MG63 (cell line): ENCODE data around the gene CHST11. TPM values are rescaled to one million over a fixed set of nuclear protein-coding genes. Genes with fewer than 3 reads are reported as not detected.
"Not testable (repeated sequence)": the region's sequence is repeated elsewhere in the genome, so short reads cannot be mapped to it uniquely, and the experiment has no call there.

Experiments
- DNase-seq: peaks from one replicate; pipeline ENCODE4 v3.0.0-alpha.2; 2020
- H3K27me3 ChIP-seq: fragments of 250-450 bp; sonication (Bioruptor Pico); 2 replicates; pipeline ENCODE4 v1.5.1; 2020; ENCODE audit warnings: mild to moderate bottlenecking, moderate library complexity
- H3K36me3 ChIP-seq: fragments of 250-450 bp; sonication (Bioruptor Pico); 2 replicates; pipeline ENCODE4 v1.5.1; 2020; ENCODE audit warnings: mild to moderate bottlenecking, moderate library complexity
- H3K4me3 ChIP-seq: fragments of 250-450 bp; sonication (Bioruptor Pico); 2 replicates; pipeline ENCODE4 v1.5.1; 2020; ENCODE audit warnings: mild to moderate bottlenecking, moderate library complexity
- H3K9me3 ChIP-seq: fragments of 250-450 bp; sonication (Bioruptor Pico); 2 replicates; pipeline ENCODE4 v1.5.1; 2020; ENCODE audit warnings: mild to moderate bottlenecking, moderate library complexity
- total RNA-seq: library from RNA; depleted of rRNA; stranded (reverse); fragments of >200 nt; shearing (Covaris generic); gene quantifications from 2 replicates; pipeline ENCODE4 v1.2.3, GENCODE V29; 2014; ENCODE audit warnings: low replicate concordance

Gene CHST11
- total RNA-seq, 1 experiment from 2014 or later = 0.13 TPM

DNA sequence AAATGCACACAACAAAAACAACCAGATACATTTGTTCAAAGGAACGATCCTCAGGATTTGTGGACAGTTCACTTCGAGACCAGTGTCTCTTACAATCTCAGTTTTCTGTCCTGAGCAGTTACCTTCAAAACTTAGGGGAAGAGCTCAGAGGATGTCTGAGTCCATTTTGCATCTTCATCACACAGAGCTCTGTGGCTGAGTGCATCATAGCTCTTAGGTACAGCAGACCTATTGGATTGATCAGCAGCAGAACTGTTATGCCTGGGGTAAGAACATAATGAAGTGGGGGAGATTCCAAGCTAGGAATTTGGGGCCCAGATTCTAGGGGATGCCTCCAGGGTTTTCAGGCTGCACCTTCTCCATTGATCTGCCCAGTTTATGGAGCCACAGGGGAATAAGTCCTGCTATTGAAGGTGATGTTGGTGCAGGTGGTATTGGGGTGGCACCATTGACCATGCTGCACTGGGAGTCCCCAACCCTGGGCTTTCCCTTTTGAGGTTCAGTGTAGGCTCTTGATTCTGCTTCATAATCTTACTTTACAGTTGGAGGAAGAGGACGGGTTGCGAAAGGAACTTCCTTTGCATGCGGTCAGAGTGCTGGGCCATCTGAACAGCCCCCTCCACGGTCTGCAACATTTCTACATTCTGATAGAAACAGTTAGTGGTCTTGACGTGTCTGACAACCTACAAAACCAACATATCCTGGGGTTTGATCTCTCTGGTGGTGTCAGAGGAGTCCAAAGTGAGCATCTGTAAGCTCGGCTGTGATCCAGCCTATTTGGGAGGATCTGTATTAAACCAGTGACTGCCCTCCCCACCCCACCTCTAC lies 112.8 kb downstream of the CHST11 start:
- no peaks in the 10 kb centered on the region for H3K27me3 ChIP-seq
- no peaks in the 10 kb centered on the region for H3K9me3 ChIP-seq
- H3K36me3 ChIP-seq = no peaks in the 10 kb centered on the region
- DNase-seq = no peak
- no peak overlapping the region for H3K4me3 ChIP-seq

DNA sequence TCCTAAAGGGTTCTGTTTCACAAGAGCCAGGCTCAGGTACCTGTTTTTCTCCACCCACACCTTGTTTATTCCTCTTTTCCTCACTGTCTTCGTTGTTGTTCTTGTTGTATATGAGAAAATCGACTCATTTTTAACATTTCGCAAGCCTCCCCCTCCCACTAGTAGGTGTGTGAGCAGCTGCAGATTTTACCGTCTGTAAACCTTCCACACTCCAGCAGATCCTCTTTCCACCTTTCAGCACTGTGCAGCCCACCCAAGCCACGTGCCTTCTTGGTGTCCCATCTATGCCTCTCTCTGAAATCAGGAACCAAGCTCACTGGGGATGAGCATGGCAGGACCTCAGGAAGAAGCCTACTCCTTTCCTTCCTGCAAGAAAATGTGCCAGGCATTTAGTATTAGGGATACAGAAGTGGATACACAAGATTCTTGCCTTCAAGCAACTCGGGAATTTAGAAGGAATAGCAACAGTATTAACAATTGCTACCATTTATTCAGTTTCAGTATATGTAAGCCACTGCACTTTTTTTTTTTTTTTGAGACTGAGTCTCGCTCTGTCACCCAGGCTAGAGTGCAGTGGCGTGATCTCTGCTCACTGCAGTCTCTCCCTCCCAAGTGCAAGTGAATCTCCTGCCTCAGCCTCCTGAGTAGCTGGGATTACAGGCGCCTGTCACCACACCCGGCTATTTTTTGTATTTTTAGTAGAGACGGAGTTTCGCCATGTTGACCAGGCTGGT lies 113.6 kb downstream of the CHST11 start:
- H3K27me3 ChIP-seq = no peaks in the 10 kb centered on the region
- DNase-seq = no peak
- no peaks in the 10 kb centered on the region for H3K9me3 ChIP-seq
- H3K36me3 ChIP-seq = no peaks in the 10 kb centered on the region
- no peak overlapping the region for H3K4me3 ChIP-seq

DNA sequence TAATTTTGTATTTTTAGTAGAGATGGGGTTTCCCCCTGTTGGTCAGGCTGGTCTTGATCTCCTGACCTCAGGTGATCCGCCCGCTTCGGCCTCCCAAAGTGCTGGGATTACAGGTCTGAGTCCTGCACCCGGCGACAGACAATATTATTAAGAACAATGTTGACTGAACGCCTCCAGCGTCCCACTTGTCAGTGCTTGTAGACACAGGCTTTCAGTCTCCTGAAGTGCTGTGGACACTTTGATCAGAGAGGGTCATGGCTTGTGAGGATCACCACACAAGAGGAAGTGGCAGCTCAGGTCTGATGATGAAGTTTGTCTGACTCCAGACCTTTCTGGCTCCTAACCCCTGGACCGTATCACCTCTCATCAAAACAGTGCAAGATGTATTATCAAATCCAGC lies 114.6 kb downstream of the CHST11 start:
- Histone ChIP-seq H3K36me3 (no peaks in the 10 kb centered on the region), H3K27me3 (no peaks in the 10 kb centered on the region), H3K9me3 (no peaks in the 10 kb centered on the region), H3K4me3 (no peak overlapping the region)
- DNase-seq = no peak

DNA sequence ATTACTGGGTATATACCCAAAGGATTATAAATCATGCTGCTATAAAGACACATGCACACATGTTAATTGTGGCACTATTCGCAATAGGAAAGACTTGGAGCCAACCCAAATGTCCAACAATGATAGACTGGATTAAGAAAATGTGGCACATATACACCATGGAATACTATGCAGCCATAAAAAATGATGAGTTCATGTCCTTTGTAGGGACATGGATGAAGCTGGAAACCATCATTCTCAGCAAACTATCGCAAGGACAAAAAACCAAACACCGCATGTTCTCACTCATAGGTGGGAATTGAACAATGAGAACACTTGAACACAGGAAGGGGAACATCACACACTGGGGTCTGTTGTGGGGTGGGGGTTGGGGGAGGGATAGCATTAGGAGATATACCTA lies 117.6 kb downstream of the CHST11 start:
- not testable (repeated sequence) for H3K9me3 ChIP-seq, H3K4me3 ChIP-seq, DNase-seq, H3K27me3 ChIP-seq, H3K36me3 ChIP-seq

DNA sequence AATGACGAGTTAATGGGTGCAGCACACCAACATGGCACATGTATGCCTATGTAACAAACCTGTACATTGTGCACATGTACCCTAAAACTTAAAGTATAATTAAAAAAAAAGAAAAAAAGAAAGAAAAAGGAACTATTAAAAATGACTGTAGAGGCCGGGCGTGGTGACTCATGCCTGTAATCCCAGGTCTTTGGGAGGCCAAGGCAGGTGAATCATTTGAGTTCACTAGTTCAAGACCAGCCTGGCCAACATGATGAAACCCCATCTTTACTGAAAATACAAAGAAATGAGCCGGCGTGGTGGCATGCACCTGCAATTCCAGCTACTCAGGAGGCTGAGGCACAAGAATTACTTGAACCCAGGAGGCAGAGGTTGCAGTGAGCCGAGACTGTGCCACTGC lies 118.0 kb downstream of the CHST11 start:
- H3K27me3 ChIP-seq, H3K9me3 ChIP-seq, H3K36me3 ChIP-seq, H3K4me3 ChIP-seq: not testable (repeated sequence)
- peak; percentile 53 for DNase-seq

DNA sequence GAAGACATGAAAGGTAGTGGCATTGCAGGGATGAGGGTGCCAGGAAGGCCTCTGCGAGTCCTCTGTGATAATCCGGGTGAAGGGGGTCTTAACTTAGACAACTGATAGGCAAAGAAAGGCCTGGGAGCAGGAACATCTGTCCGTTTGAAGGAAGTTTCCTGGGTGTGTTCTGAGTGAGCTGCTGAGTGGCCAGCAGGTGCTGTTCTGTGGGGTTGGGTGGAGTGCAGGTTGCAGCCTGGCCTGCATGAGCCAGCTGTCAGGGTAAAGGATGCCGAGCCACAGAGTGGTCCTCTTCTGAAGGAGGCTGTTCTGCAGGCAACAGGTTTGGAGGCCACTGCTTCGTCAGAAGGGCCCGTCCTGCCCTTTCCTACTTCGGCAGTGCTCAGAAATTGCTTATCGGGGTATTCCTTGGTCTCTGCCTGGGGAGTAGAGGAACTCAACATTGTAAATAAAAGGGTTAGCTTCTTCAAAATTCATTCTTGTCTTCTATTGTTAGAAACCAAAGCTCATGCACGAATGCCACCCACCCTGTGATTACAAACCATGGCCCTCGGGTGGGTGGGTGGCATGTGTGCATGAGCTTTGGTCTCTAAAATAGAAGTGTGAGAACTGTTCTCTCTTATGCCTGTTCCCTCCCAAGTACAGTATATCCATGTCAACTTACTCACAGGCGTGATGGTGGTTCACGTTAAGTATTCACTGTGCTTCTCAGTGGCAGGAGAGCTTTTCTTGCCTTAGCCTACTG lies 118.9 kb downstream of the CHST11 start:
- no peak for DNase-seq
- no peaks in the 10 kb centered on the region for H3K27me3 ChIP-seq
- H3K36me3 ChIP-seq = no peaks in the 10 kb centered on the region
- H3K9me3 ChIP-seq = no peaks in the 10 kb centered on the region
- no peak overlapping the region for H3K4me3 ChIP-seq

DNA sequence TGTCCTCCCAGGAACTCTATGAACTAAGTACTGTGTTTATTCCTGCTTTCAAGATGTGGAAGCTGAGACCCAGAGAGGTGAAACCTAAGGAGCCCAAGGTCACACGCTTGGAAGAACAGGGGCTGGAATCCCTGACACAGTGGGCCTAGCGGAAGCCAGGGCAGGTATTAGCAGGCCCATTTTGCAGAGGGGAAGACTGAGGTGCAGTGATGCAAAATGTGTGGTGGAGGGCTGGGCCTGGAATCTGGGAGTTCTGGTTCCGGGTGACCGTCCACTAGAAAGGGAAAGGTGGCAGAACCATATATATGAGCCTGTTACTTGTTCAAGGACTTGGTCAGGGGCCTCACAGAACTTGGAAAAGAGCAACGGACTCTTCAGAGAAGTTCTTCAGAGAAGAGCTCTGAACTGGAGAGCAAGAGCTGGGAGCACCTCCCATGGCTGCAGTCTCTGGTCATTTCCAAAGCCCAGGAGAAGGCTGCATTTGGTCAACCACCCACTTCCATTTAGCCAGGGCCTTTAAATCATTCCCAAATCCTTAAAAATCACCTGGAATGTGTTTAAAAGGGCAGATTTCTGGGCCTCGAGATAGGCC lies 119.5 kb downstream of the CHST11 start:
- Histone ChIP-seq H3K4me3 (no peak overlapping the region), H3K36me3 (no peaks in the 10 kb centered on the region), H3K27me3 (no peaks in the 10 kb centered on the region), H3K9me3 (no peaks in the 10 kb centered on the region)
- no peak for DNase-seq

GRCh38 chr12:104576980-104577580 lies 120.3 kb downstream of the CHST11 start:
- Histone ChIP-seq H3K36me3 (no peaks in the 10 kb centered on the region), H3K27me3 (no peaks in the 10 kb centered on the region), H3K9me3 (no peaks in the 10 kb centered on the region), H3K4me3 (no peak overlapping the region)
- no peak for DNase-seq

DNA sequence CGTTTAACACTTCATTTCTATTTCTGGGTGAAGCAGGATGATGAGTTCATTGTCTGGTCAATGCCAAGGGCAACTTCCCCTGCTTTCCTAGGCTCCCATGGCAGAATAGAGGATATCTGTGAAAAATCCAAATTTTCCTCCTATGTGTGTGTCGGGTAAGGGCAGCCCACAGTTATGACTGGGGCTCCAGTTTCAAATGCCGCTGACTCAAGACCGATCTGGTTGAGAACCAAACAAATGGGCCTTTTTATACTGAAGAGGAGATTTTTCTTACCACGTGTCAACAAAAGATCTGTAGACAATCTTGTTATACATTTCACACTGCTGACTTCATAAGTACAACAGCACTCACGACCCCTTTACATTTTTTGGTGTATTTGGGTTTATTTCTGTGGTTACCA lies 120.8 kb downstream of the CHST11 start:
- no peaks in the 10 kb centered on the region for H3K27me3 ChIP-seq
- H3K36me3 ChIP-seq = no peaks in the 10 kb centered on the region
- peak; percentile 38 for DNase-seq
- no peak overlapping the region for H3K4me3 ChIP-seq
- no peaks in the 10 kb centered on the region for H3K9me3 ChIP-seq

GRCh38 chr12:104578453-104578852 lies 121.7 kb downstream of the CHST11 start:
- peak; percentile 62 for DNase-seq
- no peaks in the 10 kb centered on the region for H3K9me3 ChIP-seq
- H3K36me3 ChIP-seq = no peaks in the 10 kb centered on the region
- H3K4me3 ChIP-seq = no peak overlapping the region
- H3K27me3 ChIP-seq = no peaks in the 10 kb centered on the region

- no peaks in the 10 kb centered on the region for H3K9me3 ChIP-seq
- DNase-seq = no peak
- H3K27me3 ChIP-seq = no peaks in the 10 kb centered on the region
- no peaks in the 10 kb centered on the region for H3K36me3 ChIP-seq
- no peak overlapping the region for H3K4me3 ChIP-seq
These were observed 123.2 kb downstream of the CHST11 start for GRCh38 chr12:104579718-104580495.

DNA sequence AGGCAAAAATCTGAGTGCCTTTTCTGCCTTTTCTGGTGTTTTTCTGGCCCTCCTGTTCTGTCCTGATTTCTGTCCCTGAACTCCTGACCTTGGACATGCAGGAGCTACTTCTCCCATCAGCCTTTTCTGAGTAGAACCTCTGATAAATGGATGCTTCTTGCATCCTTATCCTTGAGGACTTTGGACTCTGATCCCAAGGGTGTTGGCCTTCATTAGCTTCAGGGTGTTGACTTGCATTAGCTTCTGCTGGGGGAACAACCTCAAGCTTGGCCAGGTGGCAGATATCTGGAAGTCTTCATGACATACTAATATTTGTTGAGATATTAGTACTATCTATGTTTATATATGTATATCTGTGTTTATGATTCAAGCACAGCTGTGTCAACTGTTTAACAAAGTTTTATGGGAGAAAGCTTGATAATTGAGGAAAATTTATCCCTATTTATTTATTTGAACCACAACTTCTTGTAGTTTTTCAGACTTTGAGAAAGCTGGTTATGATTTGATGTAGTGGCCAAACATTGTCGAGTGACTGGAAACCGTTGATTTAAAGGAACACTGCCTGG lies 124.3 kb downstream of the CHST11 start:
- DNase-seq = no peak
- Histone ChIP-seq H3K9me3 (no peaks in the 10 kb centered on the region), H3K36me3 (no peaks in the 10 kb centered on the region), H3K4me3 (no peak overlapping the region), H3K27me3 (no peaks in the 10 kb centered on the region)

- DNase-seq = no peak
- H3K4me3 ChIP-seq = no peak overlapping the region
- H3K27me3 ChIP-seq = no peaks in the 10 kb centered on the region
- no peaks in the 10 kb centered on the region for H3K36me3 ChIP-seq
- H3K9me3 ChIP-seq = no peaks in the 10 kb centered on the region
These were observed 126.0 kb downstream of the CHST11 start for GRCh38 chr12:104582739-104583138.

DNA sequence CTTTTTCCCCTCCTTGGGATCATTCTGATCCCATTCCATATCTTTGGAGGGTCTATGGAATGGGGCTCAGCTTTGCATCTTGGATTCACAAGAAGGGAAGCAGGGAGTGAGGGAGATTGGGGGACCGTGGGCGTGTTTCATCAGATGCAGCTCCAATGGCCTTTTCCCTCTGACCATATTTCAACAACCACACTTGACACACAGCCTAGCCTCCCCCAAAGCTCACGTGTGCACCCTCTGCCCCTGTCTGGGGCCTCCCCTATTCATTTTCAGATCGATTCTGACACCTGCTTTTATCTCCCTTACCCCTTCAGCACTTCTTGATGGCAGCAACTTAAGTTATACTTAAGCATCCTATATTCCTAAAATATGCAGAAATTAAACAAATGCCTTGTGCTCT lies 126.6 kb downstream of the CHST11 start:
- no peaks in the 10 kb centered on the region for H3K36me3 ChIP-seq
- DNase-seq = no peak
- no peak overlapping the region for H3K4me3 ChIP-seq
- H3K9me3 ChIP-seq = no peaks in the 10 kb centered on the region
- no peaks in the 10 kb centered on the region for H3K27me3 ChIP-seq

GRCh38 chr12:104585448-104586055 lies 128.8 kb downstream of the CHST11 start:
- no peaks in the 10 kb centered on the region for H3K27me3 ChIP-seq
- no peaks in the 10 kb centered on the region for H3K36me3 ChIP-seq
- no peak overlapping the region for H3K4me3 ChIP-seq
- no peak for DNase-seq
- no peaks in the 10 kb centered on the region for H3K9me3 ChIP-seq
